Activated T-cell treated with anti-CD3 and anti-CD28 coated beads for 48 hours (primary cell): ENCODE measurements around the gene GMPPA.
A peak's percentile ranks its signal among the peaks of the same experiment; 100 is the strongest.

Experiments used
- DNase-seq: peaks from one replicate; pipeline ENCODE4 v3.0.0-alpha.2; 2020; ENCODE audit warnings: low read depth

The GMPPA gene

GRCh38 chr2:219468410-219469185 lies 30.1 kb upstream of the GMPPA start:
- DNase-seq: no peak

DNA sequence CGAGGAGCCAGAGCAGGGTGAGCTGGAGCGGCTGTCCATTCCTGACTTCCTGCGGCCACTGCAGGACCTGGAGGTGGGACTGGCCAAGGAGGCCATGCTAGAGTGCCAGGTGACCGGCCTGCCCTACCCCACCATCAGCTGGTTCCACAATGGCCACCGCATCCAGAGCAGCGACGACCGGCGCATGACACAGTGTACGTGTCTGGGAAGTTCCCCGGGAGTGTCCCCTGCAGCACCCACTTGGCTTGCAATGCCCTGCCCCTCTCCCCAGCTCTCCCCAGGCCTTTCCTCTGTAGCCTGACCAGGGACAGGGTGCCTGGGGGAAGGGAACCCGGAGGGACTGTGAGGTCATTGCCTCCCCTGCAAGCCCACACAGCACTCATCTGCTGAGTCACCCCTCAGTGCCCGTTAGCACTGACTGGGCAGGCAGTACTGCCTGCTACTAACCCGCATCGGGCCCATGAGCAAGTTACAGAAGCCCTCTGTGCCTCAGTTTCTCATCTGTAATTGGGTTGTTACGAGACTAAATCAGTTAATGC lies 29.4 kb upstream of the GMPPA start:
- no peak for DNase-seq

DNA sequence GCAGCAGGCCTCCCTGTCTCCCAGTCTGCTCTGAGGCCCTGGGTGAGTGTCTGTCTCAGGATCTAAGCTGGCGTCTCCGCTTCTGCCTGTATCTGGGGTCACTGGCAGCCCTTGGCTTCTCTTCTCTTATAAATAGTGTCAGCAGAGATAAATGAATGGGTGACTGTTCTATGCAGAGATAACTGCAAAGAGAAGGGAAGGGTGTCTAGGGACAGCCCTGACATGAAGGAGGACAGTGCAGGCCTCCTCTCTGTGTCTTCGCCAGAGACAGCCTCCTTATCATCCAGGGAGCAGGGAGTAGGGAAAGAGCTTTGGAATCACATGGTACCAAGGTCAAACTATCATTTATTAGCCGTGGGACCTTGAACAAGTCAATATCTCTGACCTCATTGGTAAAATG lies 28.3 kb upstream of the GMPPA start:
- DNase-seq: no peak

- no peak for DNase-seq
Measured at GRCh38 chr2:219471476-219472371, 27.0 kb upstream of the GMPPA start.

DNA sequence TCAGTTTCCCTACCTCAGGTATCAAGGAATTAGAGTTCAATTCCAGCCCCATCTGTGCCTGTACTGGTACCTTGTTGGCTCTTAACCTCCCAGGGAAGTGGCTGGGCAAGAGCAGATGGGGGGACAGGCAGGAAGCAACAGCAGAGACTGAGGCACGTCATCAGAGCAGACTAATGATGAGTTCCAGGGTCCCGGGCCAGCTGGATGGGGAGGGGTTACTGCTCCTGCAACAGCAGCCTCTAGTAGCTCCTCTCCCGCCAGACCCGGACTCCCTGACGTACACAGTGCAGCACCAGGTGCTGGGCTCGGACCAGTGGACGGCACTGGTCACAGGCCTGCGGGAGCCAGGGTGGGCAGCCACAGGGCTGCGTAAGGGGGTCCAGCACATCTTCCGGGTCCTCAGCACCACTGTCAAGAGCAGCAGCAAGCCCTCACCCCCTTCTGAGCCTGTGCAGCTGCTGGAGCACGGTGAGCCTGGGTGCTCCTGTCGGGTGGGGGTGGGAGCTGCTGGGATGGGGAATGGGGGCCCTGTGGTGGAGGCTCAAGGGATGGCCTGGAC lies 26.0 kb upstream of the GMPPA start:
- no peak for DNase-seq

DNA sequence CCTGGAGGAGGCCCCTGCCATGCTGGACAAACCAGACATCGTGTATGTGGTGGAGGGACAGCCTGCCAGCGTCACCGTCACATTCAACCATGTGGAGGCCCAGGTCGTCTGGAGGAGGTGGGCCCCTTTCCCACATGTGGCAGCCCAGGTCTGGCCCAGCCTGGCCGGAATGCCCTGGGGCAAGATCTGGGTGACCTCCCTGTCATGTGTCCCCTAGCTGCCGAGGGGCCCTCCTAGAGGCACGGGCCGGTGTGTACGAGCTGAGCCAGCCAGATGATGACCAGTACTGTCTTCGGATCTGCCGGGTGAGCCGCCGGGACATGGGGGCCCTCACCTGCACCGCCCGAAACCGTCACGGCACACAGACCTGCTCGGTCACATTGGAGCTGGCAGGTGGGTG lies 25.2 kb upstream of the GMPPA start:
- no peak for DNase-seq

DNA sequence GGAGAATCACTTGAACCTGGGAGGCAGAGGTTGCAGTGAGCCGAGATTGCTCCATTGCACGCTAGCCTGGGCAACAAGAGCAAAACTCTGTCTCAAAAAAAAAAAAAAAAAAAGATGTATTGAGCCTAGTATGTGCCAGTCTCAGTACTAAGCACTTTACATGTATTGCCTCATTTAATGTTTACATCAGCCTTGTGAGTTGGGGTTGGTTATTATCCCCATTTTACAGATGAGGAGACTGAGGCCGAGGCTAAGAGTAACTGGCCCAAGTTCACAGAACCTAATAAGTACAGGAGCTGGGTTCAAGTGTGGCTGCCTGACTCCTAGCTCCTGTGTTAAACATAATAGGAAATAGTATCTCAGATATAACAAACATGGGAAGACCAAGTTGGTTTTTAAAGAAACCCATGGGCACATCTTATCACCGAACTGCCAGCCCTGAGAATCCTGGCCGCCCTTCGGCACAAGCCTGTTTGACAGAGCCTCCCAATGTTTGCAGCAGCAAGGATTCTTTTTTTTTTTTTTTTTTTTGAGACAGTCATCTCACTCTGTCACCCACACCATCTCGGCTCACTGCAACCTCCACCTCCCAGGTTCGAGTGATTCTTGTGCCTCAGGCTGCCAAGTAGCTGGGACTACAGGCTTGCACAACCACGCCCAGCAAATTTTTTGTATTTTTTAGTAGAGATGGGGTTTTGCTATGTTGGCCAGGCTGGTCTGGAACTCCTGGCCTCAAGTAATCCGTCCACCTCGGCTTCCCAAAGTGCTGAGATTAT lies 24.2 kb upstream of the GMPPA start:
- no peak for DNase-seq

- no peak for DNase-seq
Measured at GRCh38 chr2:219475278-219475677, 23.4 kb upstream of the GMPPA start.

GRCh38 chr2:219475697-219476651 lies 22.7 kb upstream of the GMPPA start:
- DNase-seq: peak; percentile 66

DNA sequence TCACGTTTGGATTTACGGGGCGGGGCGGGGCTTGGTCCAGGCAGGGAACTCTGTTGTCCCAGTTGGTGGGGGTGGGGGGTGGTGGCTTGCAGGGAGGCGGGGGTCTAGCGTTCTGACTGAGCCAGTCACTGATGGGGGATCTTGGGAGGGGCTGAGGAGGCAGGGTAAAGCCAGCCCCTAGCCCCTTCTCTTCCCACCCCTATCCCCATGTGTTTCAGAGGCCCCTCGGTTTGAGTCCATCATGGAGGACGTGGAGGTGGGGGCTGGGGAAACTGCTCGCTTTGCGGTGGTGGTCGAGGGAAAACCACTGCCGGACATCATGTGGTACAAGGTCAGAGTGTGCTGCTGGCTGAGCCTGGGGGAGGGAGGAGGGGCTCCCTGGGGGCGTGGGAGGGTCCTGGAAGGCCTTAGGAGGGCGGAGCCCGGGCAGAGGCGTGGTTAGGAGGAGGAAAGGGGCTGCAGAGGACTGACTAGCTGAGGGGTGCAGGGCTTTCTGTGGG lies 22.0 kb upstream of the GMPPA start:
- no peak for DNase-seq

- DNase-seq: no peak
Measured at GRCh38 chr2:219477179-219477578, 21.5 kb upstream of the GMPPA start.

DNA sequence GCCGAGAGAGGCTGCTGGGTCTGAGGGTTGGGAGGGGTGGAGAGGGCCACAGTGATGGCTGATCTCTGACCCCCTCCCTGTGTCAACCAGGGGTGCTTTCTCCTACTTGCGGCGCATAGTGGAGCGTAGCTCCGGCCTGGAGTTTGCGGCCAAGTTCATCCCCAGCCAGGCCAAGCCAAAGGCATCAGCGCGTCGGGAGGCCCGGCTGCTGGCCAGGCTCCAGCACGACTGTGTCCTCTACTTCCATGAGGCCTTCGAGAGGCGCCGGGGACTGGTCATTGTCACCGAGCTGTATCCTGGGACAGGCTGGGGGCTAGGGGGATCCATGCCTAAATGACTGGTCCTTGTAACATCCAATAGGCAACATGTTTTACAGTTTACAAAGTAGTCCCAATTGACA lies 20.9 kb upstream of the GMPPA start:
- no peak for DNase-seq

DNA sequence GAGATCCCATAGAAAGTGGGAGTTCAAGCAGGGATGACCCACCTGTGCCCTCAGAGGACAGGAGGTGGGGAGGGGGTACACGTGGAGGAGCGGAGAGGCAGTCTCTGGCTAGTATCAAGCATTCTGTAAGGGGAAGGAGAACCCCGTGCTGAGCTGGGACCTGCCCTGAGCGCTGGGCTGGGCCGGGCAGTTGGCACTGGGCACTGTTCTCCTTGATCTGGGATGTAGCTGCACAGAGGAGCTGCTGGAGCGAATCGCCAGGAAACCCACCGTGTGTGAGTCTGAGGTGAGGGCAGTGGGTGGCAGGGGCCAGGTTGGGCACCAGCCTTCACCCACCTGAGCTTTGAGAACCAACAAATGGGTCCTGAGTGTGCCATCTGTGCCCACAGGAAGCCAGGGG lies 19.8 kb upstream of the GMPPA start:
- DNase-seq: no peak

DNA sequence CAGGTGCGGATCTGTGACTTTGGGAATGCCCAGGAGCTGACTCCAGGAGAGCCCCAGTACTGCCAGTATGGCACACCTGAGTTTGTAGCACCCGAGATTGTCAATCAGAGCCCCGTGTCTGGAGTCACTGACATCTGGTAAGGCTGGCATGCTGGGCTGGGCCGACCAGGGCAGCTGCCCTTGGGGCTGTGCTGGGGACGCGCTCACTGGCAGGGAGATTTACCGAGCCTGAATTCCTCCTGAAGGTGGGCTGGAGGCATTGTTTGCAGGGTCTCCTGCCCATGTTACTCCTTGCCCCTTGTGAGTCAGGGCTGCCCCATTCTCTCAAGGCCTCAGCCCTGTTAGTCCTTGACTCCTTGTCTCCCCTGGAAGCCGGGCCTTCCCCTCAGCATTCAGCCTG lies 18.7 kb upstream of the GMPPA start:
- DNase-seq: no peak

DNA sequence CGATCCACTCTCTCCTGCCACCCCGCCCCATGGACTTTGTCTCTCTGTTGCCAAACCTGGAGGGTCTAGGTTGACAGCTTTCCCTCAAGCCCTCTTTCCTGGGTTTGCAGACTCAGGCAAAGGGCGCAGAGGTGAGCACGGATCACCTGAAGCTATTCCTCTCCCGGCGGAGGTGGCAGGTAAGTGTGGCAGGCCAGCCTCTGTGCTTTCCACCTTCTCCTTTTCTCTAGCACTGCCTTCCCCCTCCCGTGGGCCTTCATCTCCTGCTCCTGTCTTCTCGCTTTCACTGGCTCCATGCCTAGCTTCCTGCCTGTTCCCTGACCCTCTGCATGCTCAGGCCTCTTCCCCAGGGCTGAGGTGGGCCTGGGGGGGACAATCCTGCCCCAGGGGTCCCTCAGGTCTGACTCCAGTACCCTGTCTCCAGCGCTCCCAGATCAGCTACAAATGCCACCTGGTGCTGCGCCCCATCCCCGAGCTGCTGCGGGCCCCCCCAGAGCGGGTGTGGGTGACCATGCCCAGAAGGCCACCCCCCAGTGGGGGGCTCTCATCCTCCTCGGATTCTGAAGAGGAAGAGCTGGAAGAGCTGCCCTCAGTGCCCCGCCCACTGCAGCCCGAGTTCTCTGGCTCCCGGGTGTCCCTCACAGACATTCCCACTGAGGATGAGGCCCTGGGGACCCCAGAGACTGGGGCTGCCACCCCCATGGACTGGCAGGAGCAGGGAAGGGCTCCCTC lies 15.9 kb upstream of the GMPPA start:
- no peak for DNase-seq

DNA sequence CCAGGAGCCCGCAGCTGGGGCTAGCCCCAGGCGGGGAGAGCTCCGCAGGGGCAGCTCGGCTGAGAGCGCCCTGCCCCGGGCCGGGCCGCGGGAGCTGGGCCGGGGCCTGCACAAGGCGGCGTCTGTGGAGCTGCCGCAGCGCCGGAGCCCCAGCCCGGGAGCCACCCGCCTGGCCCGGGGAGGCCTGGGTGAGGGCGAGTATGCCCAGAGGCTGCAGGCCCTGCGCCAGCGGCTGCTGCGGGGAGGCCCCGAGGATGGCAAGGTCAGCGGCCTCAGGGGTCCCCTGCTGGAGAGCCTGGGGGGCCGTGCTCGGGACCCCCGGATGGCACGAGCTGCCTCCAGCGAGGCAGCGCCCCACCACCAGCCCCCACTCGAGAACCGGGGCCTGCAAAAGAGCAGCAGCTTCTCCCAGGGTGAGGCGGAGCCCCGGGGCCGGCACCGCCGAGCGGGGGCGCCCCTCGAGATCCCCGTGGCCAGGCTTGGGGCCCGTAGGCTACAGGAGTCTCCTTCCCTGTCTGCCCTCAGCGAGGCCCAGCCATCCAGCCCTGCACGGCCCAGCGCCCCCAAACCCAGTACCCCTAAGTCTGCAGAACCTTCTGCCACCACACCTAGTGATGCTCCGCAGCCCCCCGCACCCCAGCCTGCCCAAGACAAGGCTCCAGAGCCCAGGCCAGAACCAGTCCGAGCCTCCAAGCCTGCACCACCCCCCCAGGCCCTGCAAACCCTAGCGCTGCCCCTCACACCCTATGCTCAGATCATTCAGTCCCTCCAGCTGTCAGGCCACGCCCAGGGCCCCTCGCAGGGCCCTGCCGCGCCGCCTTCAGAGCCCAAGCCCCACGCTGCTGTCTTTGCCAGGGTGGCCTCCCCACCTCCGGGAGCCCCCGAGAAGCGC lies 15.0 kb upstream of the GMPPA start:
- DNase-seq: no peak

DNA sequence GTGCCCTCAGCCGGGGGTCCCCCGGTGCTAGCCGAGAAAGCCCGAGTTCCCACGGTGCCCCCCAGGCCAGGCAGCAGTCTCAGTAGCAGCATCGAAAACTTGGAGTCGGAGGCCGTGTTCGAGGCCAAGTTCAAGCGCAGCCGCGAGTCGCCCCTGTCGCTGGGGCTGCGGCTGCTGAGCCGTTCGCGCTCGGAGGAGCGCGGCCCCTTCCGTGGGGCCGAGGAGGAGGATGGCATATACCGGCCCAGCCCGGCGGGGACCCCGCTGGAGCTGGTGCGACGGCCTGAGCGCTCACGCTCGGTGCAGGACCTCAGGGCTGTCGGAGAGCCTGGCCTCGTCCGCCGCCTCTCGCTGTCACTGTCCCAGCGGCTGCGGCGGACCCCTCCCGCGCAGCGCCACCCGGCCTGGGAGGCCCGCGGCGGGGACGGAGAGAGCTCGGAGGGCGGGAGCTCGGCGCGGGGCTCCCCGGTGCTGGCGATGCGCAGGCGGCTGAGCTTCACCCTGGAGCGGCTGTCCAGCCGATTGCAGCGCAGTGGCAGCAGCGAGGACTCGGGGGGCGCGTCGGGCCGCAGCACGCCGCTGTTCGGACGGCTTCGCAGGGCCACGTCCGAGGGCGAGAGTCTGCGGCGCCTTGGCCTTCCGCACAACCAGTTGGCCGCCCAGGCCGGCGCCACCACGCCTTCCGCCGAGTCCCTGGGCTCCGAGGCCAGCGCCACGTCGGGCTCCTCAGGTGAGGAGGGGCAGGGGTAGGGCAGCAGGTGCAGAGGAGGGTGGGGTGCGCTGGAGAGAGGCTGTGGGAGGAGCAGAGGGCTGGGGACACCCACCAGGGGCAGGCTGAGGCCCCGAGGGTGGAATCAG lies 14.1 kb upstream of the GMPPA start:
- DNase-seq: no peak

- no peak for DNase-seq
Measured at GRCh38 chr2:219485201-219485580, 13.5 kb upstream of the GMPPA start.
